Endothelial cell of umbilical vein (primary cell): ENCODE measurements around the gene GAL3ST2. TPM values are rescaled to one million over a fixed set of nuclear protein-coding genes. Genes with fewer than 3 reads are reported as not detected.
A peak's percentile ranks its signal among the peaks of the same experiment; 100 is the strongest.
"Not testable (repeated sequence)": the region's sequence is repeated elsewhere in the genome, so short reads cannot be mapped to it uniquely, and the experiment has no call there.

ENCODE experiments used
- BruUV-seq: library from RNA; stranded (reverse); fragments of 400-500 nt; replicated peaks from 2 replicates; lab custom pipeline; 2021; lab: Mats Ljungman, UMichigan
- CTCF ChIA-PET: fragments of 300-600, 350-600 bp; sonication (Branson Sonifier 250); formaldehyde crosslinking; loops from one replicate; lab custom pipeline; 2021; ENCODE audit warnings: antibody characterized with exemption, inconsistent platforms; lab: Charles Lee
- POLR2A ChIA-PET: fragments of 300-600, 350-600 bp; sonication (Branson Sonifier 250); formaldehyde crosslinking; loops from one replicate; lab custom pipeline; 2021; ENCODE audit warnings: antibody characterized with exemption, inconsistent platforms; lab: Charles Lee
- DNase-seq: peaks from one replicate; pipeline ENCODE4 v3.0.0-alpha.2; 2011; ENCODE audit warnings: low read depth, low spot score
- FAIRE-seq: peaks from 2 replicates; lab custom pipeline; 2011; peaks lifted over from hg19 to GRCh38; lab: Jason Lieb, UNC
- H2AFZ ChIP-seq: 2 replicates; pipeline ENCODE4 v1.6.0; 2012; ENCODE audit warnings: low read depth, low read length, control low read depth, inconsistent platforms
- H3K27ac ChIP-seq: 2 replicates; pipeline ENCODE4 v1.5.1; 2011; ENCODE audit warnings: low read depth, mild to moderate bottlenecking, control low read depth, low read length, moderate library complexity; ENCODE audit not compliant: insufficient read depth
- H3K27me3 ChIP-seq, 2 experiments: 2 replicates each; pipeline versions ENCODE4 v1.6.0 to v1.6.1; 2011; ENCODE audit warnings: low read length in 2 of 2, mixed read lengths in 1 of 2; ENCODE audit not compliant: control insufficient read depth in 2 of 2, insufficient read depth in 2 of 2
- H3K36me3 ChIP-seq, 2 experiments: 2 replicates in 1 of 2; 3 replicates in 1 of 2; pipeline ENCODE4 v1.5.1; 2011; ENCODE audit warnings: low read length in 2 of 2, mild to moderate bottlenecking in 1 of 2, moderate library complexity in 1 of 2; ENCODE audit not compliant: control insufficient read depth in 2 of 2, insufficient read depth in 2 of 2; ENCODE audit errors: extremely low read depth in 1 of 2
- H3K4me1 ChIP-seq: 3 replicates; pipeline ENCODE4 v1.5.1; 2011; ENCODE audit warnings: mild to moderate bottlenecking, low read length; ENCODE audit not compliant: control insufficient read depth, insufficient read depth; ENCODE audit errors: extremely low read depth
- H3K4me2 ChIP-seq: 2 replicates; pipeline ENCODE4 v1.6.1; 2011; ENCODE audit warnings: low read length, control low read depth, mixed read lengths; ENCODE audit not compliant: insufficient read depth
- H3K4me3 ChIP-seq, 3 experiments: fragments of 200-600 bp in 1 of 3; sonication (generic), shearing (Covaris generic) in 1 of 3; replicated peaks in 1 of 3; 2 replicates each; pipeline ENCODE4 v1.5.1; 2011 to 2016; ENCODE audit warnings: control low read depth in 3 of 3, low read length in 3 of 3, mild to moderate bottlenecking in 2 of 3, inconsistent platforms in 1 of 3, low read depth in 1 of 3, moderate library complexity in 1 of 3; ENCODE audit not compliant: insufficient read depth in 1 of 3
- H3K79me2 ChIP-seq: 2 replicates; pipeline ENCODE4 v1.6.0; 2012; ENCODE audit warnings: low read length, inconsistent platforms; ENCODE audit not compliant: control insufficient read depth, insufficient read depth
- H3K9ac ChIP-seq: replicated peaks from 2 replicates; pipeline ENCODE3; 2011; ENCODE audit warnings: low read length, control low read depth; ENCODE audit not compliant: insufficient read depth; ENCODE audit errors: extremely low read depth
- H3K9me1 ChIP-seq: replicated peaks from 3 replicates; pipeline ENCODE4 v1.6.0; 2011; ENCODE audit warnings: mild to moderate bottlenecking, low read length; ENCODE audit not compliant: control insufficient read depth, insufficient read depth; ENCODE audit errors: extremely low read depth
- H3K9me3 ChIP-seq: replicated peaks from 2 replicates; pipeline ENCODE4 v1.5.1; 2012; ENCODE audit warnings: low read length, inconsistent platforms; ENCODE audit not compliant: control insufficient read depth, insufficient read depth
- H4K20me1 ChIP-seq: replicated peaks from 2 replicates; pipeline ENCODE3; 2011; ENCODE audit warnings: mild to moderate bottlenecking, low read length; ENCODE audit not compliant: control insufficient read depth, insufficient read depth; ENCODE audit errors: extremely low read depth
- dilution Hi-C: fragments of 300-500 bp; cut with MboI; formaldehyde crosslinking; loops from one replicate; pipeline ENCODE4 v1.15.0; 2019; ENCODE audit warnings: low sequenced_read_pairs; ENCODE audit not compliant: extremely low pct_ligation_motif_present
- intact Hi-C: fragments of 100-400 bp; cut with micrococcal nuclease; formaldehyde crosslinking; loops from one replicate; pipeline ENCODE4 v1.10.0; 2022
- polyA plus RNA-seq, 4 experiments: library from polyadenylated mRNA; depleted of rRNA in 3 of 4; stranded (reverse) in 3 of 4; unstranded in 1 of 4; fragments of >200 nt; gene quantifications; 2 replicates each; pipeline versions ENCODE4 v1.2.1 to v1.2.3, GENCODE V29; 2011 to 2012; ENCODE audit warnings: missing spikeins in 1 of 4
- total RNA-seq: library from RNA; stranded (reverse); gene quantifications from 2 replicates; pipeline ENCODE4 v1.2.3, GENCODE V29; 2021
- TF ChIP-seq, protein P1 (sequence below), 2 donors: IDR thresholded peaks; 1 replicate in 1 of 2; 2 replicates in 1 of 2; pipeline ENCODE4 v1.5.1; 2011; ENCODE audit warnings: low read length in 2 of 2, mild to moderate bottlenecking in 2 of 2, moderate library complexity in 2 of 2, control low read depth in 1 of 2, inconsistent platforms in 1 of 2, low read depth in 1 of 2; ENCODE audit not compliant: insufficient read depth in 1 of 2; ENCODE audit errors: extremely low read depth in 1 of 2

The GAL3ST2 gene
- total and polyA plus RNA-seq, 2 donors (not counting 3 experiments of a cell fraction or from before 2014, with no cell fraction given), result not detected

- POLR2A ChIA-PET, BruUV-seq: not testable (repeated sequence)
- DNase-seq, result peak; percentile 39
Observed at GRCh38 chr2:241732513-241733186, 44.0 kb upstream of the GAL3ST2 start.

More at GRCh38 chr2:241732513-241733186, 44.0 kb upstream of the GAL3ST2 start:
- H4K20me1 ChIP-seq, H3K36me3 ChIP-seq, H3K79me2 ChIP-seq, H3K27ac ChIP-seq, H3K4me2 ChIP-seq, H3K27me3 ChIP-seq, H3K4me3 ChIP-seq, dilution Hi-C loops, H3K9ac ChIP-seq, H3K9me3 ChIP-seq, H3K9me1 ChIP-seq: not testable (repeated sequence)
- H3K4me1 ChIP-seq, result peaks cover 17% of the 10 kb centered on the region
- CTCF ChIA-PET, result interaction anchor here (1.0 to 5.2 kb wide), 5 partner anchors 14 to 106 kb away, joined by 3 to 41 read pairs (median 4); partner anchors contain the start of genes DTYMK and ING5
- intact Hi-C loops, result loop anchor here (5.0 kb wide), 2 partner anchors 45 to 585 kb away; partner anchors contain the start of genes DTYMK and PASK
- FAIRE-seq, result peak; percentile 52
- peak overlapping the region; percentile 34 for H2AFZ ChIP-seq
- TF ChIP-seq, protein P1, sequence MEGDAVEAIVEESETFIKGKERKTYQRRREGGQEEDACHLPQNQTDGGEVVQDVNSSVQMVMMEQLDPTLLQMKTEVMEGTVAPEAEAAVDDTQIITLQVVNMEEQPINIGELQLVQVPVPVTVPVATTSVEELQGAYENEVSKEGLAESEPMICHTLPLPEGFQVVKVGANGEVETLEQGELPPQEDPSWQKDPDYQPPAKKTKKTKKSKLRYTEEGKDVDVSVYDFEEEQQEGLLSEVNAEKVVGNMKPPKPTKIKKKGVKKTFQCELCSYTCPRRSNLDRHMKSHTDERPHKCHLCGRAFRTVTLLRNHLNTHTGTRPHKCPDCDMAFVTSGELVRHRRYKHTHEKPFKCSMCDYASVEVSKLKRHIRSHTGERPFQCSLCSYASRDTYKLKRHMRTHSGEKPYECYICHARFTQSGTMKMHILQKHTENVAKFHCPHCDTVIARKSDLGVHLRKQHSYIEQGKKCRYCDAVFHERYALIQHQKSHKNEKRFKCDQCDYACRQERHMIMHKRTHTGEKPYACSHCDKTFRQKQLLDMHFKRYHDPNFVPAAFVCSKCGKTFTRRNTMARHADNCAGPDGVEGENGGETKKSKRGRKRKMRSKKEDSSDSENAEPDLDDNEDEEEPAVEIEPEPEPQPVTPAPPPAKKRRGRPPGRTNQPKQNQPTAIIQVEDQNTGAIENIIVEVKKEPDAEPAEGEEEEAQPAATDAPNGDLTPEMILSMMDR (IDR thresholded peaks at IDR 0.05; ENCODE audit: extremely low read depth in 1 of 2, insufficient read depth in 1 of 2, low read depth in 1 of 2, low read length in 2 of 2), result peak in 1 of 2 donors; percentile 35
